SIG-M5 treated with dmso at 0.1 percent for 504 hours (cell line): ENCODE results near the gene GRAMD2B.
A peak's percentile ranks its signal among the peaks of the same experiment; 100 is the strongest.

Experiments used
- DNase-seq: peaks from one replicate; lab custom pipeline; 2025; ENCODE audit not compliant: unreplicated experiment; lab: John Stamatoyannopoulos, UW

The GRAMD2B gene

DNA sequence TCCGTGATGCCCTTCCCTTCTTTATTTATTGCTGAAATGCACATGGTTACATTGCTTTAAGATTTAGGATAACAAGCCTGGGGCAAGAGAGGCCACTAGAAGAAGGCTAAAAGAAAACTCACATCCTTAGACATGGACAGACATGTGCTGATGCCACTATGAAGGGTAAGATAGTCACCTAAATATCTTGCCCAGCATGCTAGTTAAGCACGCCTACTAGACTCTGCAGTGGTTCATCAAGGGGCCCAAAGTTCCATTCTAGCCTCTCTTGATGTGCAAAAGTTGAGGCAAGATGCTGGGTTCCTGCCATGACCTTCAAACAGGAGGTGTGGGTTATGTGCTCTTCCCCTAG lies 49.3 kb downstream of the GRAMD2B start:
- no peak for DNase-seq

DNA sequence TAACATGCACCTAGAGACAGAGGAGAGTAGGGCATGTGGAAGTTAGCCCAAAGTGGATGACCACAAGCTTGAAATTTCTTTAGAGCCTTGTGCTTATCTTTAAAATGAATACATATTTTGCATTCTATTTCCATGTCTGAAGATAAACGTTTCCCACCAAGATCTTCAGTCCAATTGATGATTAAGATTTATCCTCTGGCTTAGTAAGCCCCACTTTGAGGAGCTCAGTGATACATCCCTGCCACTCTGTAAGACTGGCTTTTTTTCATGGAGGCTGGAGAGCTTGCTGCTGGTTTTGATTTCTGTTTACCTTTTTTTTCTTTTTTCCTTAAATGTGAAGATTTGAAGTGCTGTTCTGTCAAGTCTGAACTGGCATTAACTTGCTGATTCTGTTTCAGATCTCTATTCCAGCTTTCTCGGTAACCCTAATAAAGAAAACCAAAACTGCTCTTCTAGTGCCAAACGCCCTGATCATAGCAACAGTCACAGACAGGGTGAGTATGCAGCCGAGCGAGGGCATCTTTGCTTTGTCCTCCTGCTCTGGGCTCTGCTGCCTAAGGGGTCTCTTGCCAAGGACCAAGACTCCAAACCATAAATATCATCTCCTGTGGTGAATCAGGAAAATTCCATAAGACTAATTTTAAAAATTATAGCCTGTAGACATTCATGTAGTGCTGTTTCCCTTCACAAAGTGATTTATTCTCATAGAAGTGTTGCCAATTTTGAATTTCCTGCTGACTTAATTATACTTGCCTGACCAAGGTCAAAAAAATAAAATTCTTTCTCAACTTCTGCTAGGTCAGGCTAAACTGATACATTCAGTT lies 54.3 kb downstream of the GRAMD2B start:
- no peak for DNase-seq

GRCh38 chr5:126479810-126480209 lies 56.6 kb downstream of the GRAMD2B start:
- DNase-seq = no peak

- DNase-seq = no peak
These were observed 57.6 kb downstream of the GRAMD2B start for GRCh38 chr5:126480824-126481223.

DNA sequence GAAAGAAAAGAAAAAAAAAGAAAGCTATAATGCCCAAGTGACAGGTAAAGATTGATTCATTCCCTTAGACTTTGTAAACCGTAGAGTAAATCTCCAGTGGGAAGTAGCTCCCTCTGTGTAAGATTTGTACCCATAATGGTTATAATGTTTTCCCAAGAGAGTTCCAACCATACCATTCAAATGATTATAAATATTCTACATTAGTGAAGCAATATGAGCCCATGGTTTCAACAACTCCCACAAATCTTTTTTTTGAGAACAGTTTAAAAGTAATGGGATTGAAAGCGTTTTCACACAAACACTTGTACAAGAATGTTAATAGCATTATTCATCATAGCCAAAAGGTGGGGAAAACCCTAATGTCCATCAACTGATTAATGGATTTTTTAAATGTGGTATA lies 58.0 kb downstream of the GRAMD2B start:
- DNase-seq = no peak

DNA sequence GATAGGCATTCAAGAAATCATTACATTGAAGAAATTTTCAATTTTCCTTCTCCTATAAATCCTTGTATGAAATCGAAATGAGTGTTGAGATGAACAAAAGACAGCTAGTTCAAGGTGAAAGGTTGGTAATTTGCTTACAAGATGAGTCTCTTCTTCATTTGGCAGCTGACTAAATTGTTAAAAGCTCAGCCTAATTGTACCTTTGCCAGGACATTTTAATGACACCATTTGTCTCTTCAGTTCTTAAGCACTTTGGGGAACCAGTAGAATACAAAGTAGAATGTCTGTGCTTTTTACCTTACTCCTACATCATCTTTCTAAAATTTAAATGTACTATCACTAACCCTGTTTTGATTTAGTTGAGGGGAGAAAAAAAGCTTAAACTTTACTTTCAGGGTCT lies 59.4 kb downstream of the GRAMD2B start:
- DNase-seq = no peak

GRCh38 chr5:126483156-126483555 lies 59.9 kb downstream of the GRAMD2B start:
- no peak for DNase-seq

- DNase-seq = no peak
These were observed 61.0 kb downstream of the GRAMD2B start for GRCh38 chr5:126484253-126484652.

DNA sequence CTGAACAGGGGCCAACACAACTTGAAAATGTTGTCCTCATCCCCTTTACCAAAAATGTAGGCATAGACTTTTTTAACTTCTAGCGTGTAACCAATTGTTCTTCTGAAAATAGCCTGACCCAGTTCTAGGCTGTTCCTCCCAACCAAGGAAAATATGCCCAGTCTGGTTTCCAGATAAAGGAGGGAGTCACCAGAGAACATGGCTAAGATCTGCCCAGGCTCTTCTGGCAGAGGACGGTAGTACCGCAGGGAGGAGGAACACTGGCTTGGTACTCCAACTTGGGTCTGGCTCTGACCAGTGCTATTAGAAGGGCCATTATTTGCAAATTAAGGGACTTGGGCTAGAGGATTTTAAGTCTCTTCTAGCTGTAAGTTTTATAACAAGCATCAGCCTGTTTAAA lies 63.1 kb downstream of the GRAMD2B start:
- no peak for DNase-seq

- no peak for DNase-seq
These were observed 64.4 kb downstream of the GRAMD2B start for GRCh38 chr5:126487596-126487995.

GRCh38 chr5:126488443-126489065 lies 65.3 kb downstream of the GRAMD2B start:
- DNase-seq = no peak

DNA sequence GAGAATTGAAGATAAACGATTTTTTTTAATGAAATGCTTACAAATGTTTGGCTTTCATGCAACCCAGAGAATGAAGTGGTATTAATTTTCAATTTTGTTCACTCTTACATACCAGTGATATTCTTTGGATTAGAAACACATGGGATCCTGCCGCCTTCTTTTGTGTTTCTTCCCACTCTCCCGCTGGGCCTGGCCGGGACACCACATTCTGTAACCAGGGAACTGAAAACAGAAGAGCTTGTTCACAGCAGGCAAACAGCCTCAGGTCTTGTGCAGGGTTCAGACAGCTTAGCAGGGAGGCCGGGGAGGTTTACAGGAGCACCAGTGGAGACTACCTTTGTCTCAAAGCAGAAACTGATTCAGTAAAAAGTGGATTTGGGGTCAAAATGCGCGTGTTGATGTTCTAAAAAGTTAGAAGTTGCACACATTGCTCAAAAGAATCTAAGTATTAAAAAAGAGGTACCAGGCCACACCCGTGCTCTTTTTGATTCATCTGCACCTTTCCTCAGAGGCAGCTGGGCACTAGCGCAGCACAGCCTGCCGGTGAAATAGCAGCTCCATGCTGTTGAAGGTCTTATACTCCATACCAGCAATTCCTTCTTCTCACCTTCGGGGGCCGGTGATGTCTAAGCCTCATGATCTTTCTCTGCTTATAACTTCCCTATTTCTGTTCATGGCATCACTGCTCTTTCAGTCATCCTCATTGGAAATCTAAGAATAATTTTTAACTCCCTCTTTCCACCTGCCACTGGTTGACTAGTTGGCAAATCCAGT lies 67.1 kb downstream of the GRAMD2B start:
- peak; percentile 41 for DNase-seq

DNA sequence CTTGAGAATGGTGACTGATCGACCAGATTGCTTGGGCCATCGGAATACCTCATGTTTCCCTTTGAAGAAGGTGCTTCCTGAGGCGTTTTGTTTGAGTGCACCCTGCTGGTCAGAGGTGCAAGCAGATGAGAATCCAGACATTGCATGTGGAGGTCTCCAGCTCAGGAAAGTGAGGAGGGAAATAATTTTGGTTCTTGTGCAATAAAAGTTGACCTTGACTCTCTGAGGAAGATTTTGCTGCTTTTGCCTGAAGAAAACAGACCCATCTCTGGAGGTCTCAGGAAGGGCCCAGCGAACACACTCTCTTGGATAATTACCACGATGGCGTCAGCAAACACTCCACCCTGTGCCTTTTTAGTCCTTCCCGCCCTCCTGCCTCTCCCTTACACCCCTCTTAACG lies 69.7 kb downstream of the GRAMD2B start:
- no peak for DNase-seq

GRCh38 chr5:126494393-126494792 lies 71.2 kb downstream of the GRAMD2B start:
- no peak for DNase-seq

DNA sequence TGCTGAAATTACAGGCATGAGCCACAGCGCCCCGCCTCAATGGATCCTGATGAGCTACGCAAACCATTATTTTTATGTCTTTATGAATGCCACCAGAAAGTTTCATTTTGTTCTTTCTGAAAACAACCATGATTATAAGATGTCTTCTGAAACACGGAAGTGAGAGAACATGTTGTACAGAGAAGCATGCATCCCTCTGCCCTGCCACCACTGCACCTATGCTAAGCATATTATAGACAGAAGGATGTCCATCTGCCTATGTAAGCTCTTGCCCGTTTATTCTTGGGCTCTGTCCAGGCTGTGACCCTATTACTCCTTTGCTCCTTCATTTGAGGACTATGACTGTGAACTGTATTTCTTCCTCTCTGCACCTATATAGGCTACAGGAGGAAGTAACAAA lies 74.3 kb downstream of the GRAMD2B start:
- no peak for DNase-seq

- DNase-seq = no peak
These were observed 76.1 kb downstream of the GRAMD2B start for GRCh38 chr5:126499278-126499677.

GRCh38 chr5:126499853-126500342 lies 76.7 kb downstream of the GRAMD2B start:
- DNase-seq = peak; percentile 33

DNA sequence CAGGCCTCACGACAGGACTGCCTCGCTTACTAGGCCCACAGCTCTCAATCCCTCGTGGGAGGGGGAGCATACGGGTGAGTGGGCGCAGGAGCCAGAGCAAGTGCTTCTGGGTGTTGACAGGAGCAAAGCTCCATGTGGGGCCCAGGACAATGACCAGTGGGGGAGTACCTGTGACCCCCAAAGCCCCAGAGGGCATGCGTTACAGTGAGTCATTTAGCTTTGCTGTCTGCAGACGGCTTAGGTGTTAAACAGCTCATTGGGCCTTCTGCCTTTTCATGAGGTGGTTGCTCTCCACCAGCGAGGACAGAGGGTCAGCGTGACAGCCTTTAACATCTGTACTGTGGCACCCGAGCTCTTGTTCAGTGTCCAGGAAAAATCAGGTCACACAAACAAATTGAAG lies 78.2 kb downstream of the GRAMD2B start:
- DNase-seq = no peak

- no peak for DNase-seq
These were observed 80.4 kb downstream of the GRAMD2B start for GRCh38 chr5:126503602-126504104.

GRCh38 chr5:126506079-126506478 lies 82.9 kb downstream of the GRAMD2B start:
- DNase-seq = no peak

GRCh38 chr5:126508251-126508961 lies 85.2 kb downstream of the GRAMD2B start:
- DNase-seq = peak; percentile 58
